ENCODE measurements around the gene TTC27. TPM values are rescaled to one million over a fixed set of nuclear protein-coding genes. Genes with fewer than 3 reads are reported as not detected.

TTC27 gene
- polyA plus RNA-seq, 1 donor (not counting 4 experiments of a cell fraction or from before 2014, with no cell fraction given): 28.7 TPM

DNA sequence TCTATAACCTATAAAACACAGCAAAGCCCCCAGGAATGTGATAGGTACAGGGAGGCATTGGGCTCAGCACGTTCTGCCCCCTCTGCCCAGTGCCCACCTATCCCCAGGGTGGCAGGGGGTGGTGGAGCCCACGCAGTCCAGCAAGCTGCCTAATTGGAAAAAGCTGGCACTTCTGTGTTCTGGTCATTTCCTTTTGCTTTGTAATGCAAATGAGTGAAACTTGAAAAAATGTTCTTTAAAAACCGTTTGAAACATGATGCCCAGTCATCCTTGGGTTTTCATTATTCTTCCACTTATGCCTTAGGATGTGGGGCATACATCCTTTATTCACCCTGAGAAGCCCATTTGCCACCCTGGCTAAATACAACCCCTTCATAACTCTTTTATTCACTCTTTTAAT is 229.0 kb downstream of the TTC27 start:
- Histone ChIP-seq H3K79me2 (ENCODE audit: control insufficient read depth, insufficient read depth, low read length) (no peaks in the 10 kb centered on the region), H3K36me3 (ENCODE audit: control insufficient read depth in 2 of 2, extremely low read depth in 1 of 2, insufficient read depth in 2 of 2, low read length in 2 of 2) (no peaks in the 10 kb centered on the region), H3K9me1 (ENCODE audit: control insufficient read depth, extremely low read depth, insufficient read depth, low read length) (no peaks in the 10 kb centered on the region), H3K27ac (ENCODE audit: control insufficient read depth, insufficient read depth, low read length) (no peak overlapping the region), H3K27me3 (ENCODE audit: control insufficient read depth, extremely low read depth, insufficient read depth, low read length) (peaks cover 4% of the 10 kb centered on the region), H3K4me3 (ENCODE audit: control insufficient read depth in 2 of 3, extremely low read depth in 1 of 3, insufficient read depth in 2 of 3, low read depth in 1 of 3, low read length in 3 of 3) (no peak overlapping the region), H3K4me2 (ENCODE audit: control insufficient read depth, extremely low read depth, insufficient read depth, low read depth, low read length) (no peak overlapping the region), H4K20me1 (ENCODE audit: control insufficient read depth, extremely low read depth, insufficient read depth, low read length) (no peaks in the 10 kb centered on the region), H3K9me3 (ENCODE audit: control insufficient read depth, low read depth, low read length) (no peaks in the 10 kb centered on the region), H2AFZ (ENCODE audit: control insufficient read depth, low read length) (no peak overlapping the region), H3K4me1 (ENCODE audit: control insufficient read depth, extremely low read depth, insufficient read depth, low read length) (peaks cover 9% of the 10 kb centered on the region), H3K9ac (ENCODE audit: control insufficient read depth, extremely low read depth, insufficient read depth, low read length) (no peak overlapping the region)
- TF ChIP-seq, protein P1, sequence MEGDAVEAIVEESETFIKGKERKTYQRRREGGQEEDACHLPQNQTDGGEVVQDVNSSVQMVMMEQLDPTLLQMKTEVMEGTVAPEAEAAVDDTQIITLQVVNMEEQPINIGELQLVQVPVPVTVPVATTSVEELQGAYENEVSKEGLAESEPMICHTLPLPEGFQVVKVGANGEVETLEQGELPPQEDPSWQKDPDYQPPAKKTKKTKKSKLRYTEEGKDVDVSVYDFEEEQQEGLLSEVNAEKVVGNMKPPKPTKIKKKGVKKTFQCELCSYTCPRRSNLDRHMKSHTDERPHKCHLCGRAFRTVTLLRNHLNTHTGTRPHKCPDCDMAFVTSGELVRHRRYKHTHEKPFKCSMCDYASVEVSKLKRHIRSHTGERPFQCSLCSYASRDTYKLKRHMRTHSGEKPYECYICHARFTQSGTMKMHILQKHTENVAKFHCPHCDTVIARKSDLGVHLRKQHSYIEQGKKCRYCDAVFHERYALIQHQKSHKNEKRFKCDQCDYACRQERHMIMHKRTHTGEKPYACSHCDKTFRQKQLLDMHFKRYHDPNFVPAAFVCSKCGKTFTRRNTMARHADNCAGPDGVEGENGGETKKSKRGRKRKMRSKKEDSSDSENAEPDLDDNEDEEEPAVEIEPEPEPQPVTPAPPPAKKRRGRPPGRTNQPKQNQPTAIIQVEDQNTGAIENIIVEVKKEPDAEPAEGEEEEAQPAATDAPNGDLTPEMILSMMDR (optimal IDR thresholded peaks at IDR 0.05 in 1 of 3, IDR thresholded peaks at IDR 0.05 in 1 of 3, conservative IDR thresholded peaks at IDR 0.05 in 1 of 3; ENCODE audit: extremely low read depth in 1 of 3, insufficient read depth in 2 of 3, low read length in 3 of 3): no peak
- no peak for TF ChIP-seq EZH2 (IDR thresholded peaks at IDR 0.05; ENCODE audit: low read length)
- dilution Hi-C loops (cut with MboI; ENCODE audit: extremely low pct_ligation_motif_present, low sequenced_read_pairs): no loop called here
- FAIRE-seq (no peak), DNase-seq (ENCODE audit: low read depth, low spot score) (no peak)

DNA sequence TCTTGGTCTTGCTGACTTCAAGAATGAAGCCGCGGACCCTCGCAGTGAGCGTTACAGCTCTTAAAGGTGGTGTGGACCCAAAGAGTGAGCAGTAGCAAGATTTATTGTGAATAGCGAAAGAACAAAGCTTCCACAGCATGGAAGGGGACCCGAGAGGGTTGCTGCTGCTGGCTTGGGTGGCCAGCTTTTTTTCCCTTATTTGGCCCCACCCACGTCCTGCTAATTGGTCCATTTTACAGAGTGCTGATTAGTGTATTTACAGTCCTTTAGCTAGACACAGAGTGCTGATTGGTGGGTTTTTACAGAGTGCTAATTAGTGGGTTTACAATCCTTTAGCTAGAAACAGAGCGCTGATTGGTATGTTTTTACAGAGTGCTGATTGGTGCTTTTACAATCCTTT is 230.9 kb downstream of the TTC27 start:
- dilution Hi-C loops (cut with MboI; ENCODE audit: extremely low pct_ligation_motif_present, low sequenced_read_pairs): no loop called here
- H3K79me2 ChIP-seq (ENCODE audit: control insufficient read depth, insufficient read depth, low read length): no peaks in the 10 kb centered on the region
- H3K27me3 ChIP-seq (ENCODE audit: control insufficient read depth, extremely low read depth, insufficient read depth, low read length): peaks cover 5% of the 10 kb centered on the region
- H3K4me2 ChIP-seq (ENCODE audit: control insufficient read depth, extremely low read depth, insufficient read depth, low read depth, low read length): no peak overlapping the region
- no peak overlapping the region for H2AFZ ChIP-seq (ENCODE audit: control insufficient read depth, low read length)
- H3K27ac ChIP-seq (ENCODE audit: control insufficient read depth, insufficient read depth, low read length): no peak overlapping the region
- no peaks in the 10 kb centered on the region for H4K20me1 ChIP-seq (ENCODE audit: control insufficient read depth, extremely low read depth, insufficient read depth, low read length)
- FAIRE-seq (no peak), DNase-seq (ENCODE audit: low read depth, low spot score) (no peak)
- no peaks in the 10 kb centered on the region for H3K9me3 ChIP-seq (ENCODE audit: control insufficient read depth, low read depth, low read length)
- TF ChIP-seq, protein P1 (optimal IDR thresholded peaks at IDR 0.05 in 1 of 3, IDR thresholded peaks at IDR 0.05 in 1 of 3, conservative IDR thresholded peaks at IDR 0.05 in 1 of 3; ENCODE audit: extremely low read depth in 1 of 3, insufficient read depth in 2 of 3, low read length in 3 of 3): no peak
- no peak for TF ChIP-seq EZH2 (IDR thresholded peaks at IDR 0.05; ENCODE audit: low read length)
- H3K9me1 ChIP-seq (ENCODE audit: control insufficient read depth, extremely low read depth, insufficient read depth, low read length): no peaks in the 10 kb centered on the region
- H3K9ac ChIP-seq (ENCODE audit: control insufficient read depth, extremely low read depth, insufficient read depth, low read length): no peak overlapping the region
- no peak overlapping the region for H3K4me3 ChIP-seq (ENCODE audit: control insufficient read depth in 2 of 3, extremely low read depth in 1 of 3, insufficient read depth in 2 of 3, low read depth in 1 of 3, low read length in 3 of 3)
- peaks cover 9% of the 10 kb centered on the region for H3K4me1 ChIP-seq (ENCODE audit: control insufficient read depth, extremely low read depth, insufficient read depth, low read length)
- no peaks in the 10 kb centered on the region for H3K36me3 ChIP-seq (ENCODE audit: control insufficient read depth in 2 of 2, extremely low read depth in 1 of 2, insufficient read depth in 2 of 2, low read length in 2 of 2)

Measured in keratinocyte (primary cell).